Esophagus (tissue), 2 donors: Measurements from ENCODE around the gene CSF3. TPM values are rescaled to one million over a fixed set of nuclear protein-coding genes. Genes with fewer than 3 reads are reported as not detected.
"Not testable (repeated sequence)": the region's sequence is repeated elsewhere in the genome, so short reads cannot be mapped to it uniquely, and the experiment has no call there.

Source experiments
- H3K27ac ChIP-seq, 2 donors: one replicate each; pipeline ENCODE4 v1.5.1; 2013; ENCODE audit warnings: low read depth in 2 of 2, mild to moderate bottlenecking in 2 of 2, inconsistent platforms in 1 of 2, low read length in 1 of 2, moderate library complexity in 1 of 2
- H3K27me3 ChIP-seq, 2 donors: one replicate each; pipeline ENCODE4 v1.6.1; 2013; ENCODE audit warnings: low read length in 2 of 2, control low read depth in 1 of 2, mild to moderate bottlenecking in 1 of 2; ENCODE audit not compliant: insufficient read depth in 2 of 2, control insufficient read depth in 1 of 2
- H3K36me3 ChIP-seq, 2 donors: one replicate each; pipeline ENCODE4 v1.6.1; 2013; ENCODE audit warnings: low read length in 1 of 2; ENCODE audit not compliant: control insufficient read depth in 2 of 2, insufficient read depth in 2 of 2
- H3K4me1 ChIP-seq, 2 donors: one replicate each; pipeline ENCODE4 v1.6.1; 2013; ENCODE audit warnings: low read length in 1 of 2; ENCODE audit not compliant: control insufficient read depth in 2 of 2, insufficient read depth in 2 of 2
- H3K4me3 ChIP-seq, 2 donors: one replicate each; pipeline ENCODE4 v1.5.1; 2013; ENCODE audit warnings: low read length in 2 of 2, mild to moderate bottlenecking in 2 of 2, low read depth in 1 of 2, moderate library complexity in 1 of 2
- H3K9me3 ChIP-seq, 2 donors: one replicate each; pipeline ENCODE4 v1.6.1; 2013; ENCODE audit warnings: mild to moderate bottlenecking in 2 of 2, low read depth in 1 of 2, low read length in 1 of 2, moderate library complexity in 1 of 2; ENCODE audit not compliant: control insufficient read depth in 2 of 2, insufficient read depth in 1 of 2
- WGBS, 2 donors: extraction: QIAGEN DNeasy Blood & Tissue Kit; methylation state at CpG; one replicate each; pipeline ENCODE4 v1.1.7; 2013; 5-methylcytosine and 5-hydroxymethylcytosine counted together
- polyA plus RNA-seq, 2 donors: library from polyadenylated mRNA; stranded (reverse); fragments of 200-250 nt; gene quantifications; one replicate each; pipeline ENCODE4 v1.2.3, GENCODE V29; 2013
- donor health status: healthy with polysubstance abuse.
- donor health status: Bipolar disorder and iron deficiency.

Gene CSF3
- polyA plus RNA-seq, 2 donors: 0.26 to 0.29 TPM

GRCh38 chr17:40012017-40012647 is 3.1 kb upstream of the CSF3 start:
- H3K4me3 ChIP-seq, H3K36me3 ChIP-seq, H3K4me1 ChIP-seq, H3K27me3 ChIP-seq, H3K27ac ChIP-seq, H3K9me3 ChIP-seq: not testable (repeated sequence)
- WGBS, 2 donors: 77 to 80% methylated on average over 20 to 21 of the region's 22 CpGs

DNA sequence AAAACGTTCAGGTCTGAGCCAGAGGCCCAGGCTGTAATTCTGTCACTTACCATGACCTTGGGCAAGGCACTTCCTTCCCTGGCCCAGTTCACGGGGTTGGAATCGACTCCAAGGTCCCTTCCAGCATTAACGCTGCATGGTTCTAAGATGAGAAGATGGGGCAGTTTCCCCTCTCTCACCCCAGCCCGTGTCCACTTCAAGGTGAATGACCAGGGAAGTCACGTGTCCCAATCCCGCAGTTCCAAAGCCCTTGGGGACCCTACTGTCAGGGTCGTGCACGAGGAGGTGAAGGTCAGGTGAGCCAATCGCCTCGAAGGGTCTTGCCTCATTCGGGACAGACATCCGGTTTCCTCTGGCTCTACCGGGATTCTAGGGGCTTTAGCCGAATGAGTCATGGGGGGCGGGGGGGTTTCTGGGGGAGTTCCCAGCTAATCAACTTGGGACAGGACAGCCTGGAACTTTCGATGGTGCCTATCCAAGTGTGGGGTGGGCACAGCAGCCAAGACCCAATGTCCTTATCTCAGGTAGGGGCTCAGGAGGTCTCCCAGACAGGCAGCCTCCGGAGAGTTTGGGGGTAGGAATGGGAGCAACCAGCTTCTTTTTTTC is 762 bp upstream of the CSF3 start:
- Histone ChIP-seq H3K27ac (peak overlapping the region in 1 of 2 donors; percentile 11), H3K27me3 (no peaks in the 10 kb centered on the region), H3K4me3 (no peak overlapping the region), H3K4me1 (peaks cover 0 to 7% of the 10 kb centered on the region in 2 donors), H3K9me3 (no peaks in the 10 kb centered on the region), H3K36me3 (peaks cover 3 to 10% of the 10 kb centered on the region in 2 donors)
- WGBS, 2 donors: 37 to 42% methylated on average over 18 of the region's 18 CpGs

GRCh38 chr17:40015998-40016985 is 1.1 kb downstream of the CSF3 start:
- H3K27ac ChIP-seq: no peak overlapping the region
- H3K9me3 ChIP-seq: no peaks in the 10 kb centered on the region
- 81 to 82% methylated on average over 26 of the region's 26 CpGs for WGBS, 2 donors
- H3K27me3 ChIP-seq: no peaks in the 10 kb centered on the region
- H3K4me1 ChIP-seq: peaks cover 0 to 8% of the 10 kb centered on the region in 2 donors
- H3K36me3 ChIP-seq: peaks cover 3 to 17% of the 10 kb centered on the region in 2 donors
- H3K4me3 ChIP-seq: no peak overlapping the region

DNA sequence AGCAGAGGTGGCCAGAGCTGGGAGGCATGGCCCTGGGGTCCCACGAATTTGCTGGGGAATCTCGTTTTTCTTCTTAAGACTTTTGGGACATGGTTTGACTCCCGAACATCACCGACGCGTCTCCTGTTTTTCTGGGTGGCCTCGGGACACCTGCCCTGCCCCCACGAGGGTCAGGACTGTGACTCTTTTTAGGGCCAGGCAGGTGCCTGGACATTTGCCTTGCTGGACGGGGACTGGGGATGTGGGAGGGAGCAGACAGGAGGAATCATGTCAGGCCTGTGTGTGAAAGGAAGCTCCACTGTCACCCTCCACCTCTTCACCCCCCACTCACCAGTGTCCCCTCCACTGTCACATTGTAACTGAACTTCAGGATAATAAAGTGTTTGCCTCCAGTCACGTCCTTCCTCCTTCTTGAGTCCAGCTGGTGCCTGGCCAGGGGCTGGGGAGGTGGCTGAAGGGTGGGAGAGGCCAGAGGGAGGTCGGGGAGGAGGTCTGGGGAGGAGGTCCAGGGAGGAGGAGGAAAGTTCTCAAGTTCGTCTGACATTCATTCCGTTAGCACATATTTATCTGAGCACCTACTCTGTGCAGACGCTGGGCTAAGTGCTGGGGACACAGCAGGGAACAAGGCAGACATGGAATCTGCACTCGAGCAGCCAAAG is 2.3 kb downstream of the CSF3 start:
- H3K27ac ChIP-seq: peak overlapping the region in 1 of 2 donors; percentile 6
- H3K9me3 ChIP-seq: no peaks in the 10 kb centered on the region
- H3K27me3 ChIP-seq: no peaks in the 10 kb centered on the region
- no peak overlapping the region for H3K4me3 ChIP-seq
- H3K4me1 ChIP-seq: peaks cover 0 to 15% of the 10 kb centered on the region in 2 donors
- H3K36me3 ChIP-seq: peaks cover 3 to 23% of the 10 kb centered on the region in 2 donors
- 45 to 51% methylated on average over 15 of the region's 15 CpGs for WGBS, 2 donors

DNA sequence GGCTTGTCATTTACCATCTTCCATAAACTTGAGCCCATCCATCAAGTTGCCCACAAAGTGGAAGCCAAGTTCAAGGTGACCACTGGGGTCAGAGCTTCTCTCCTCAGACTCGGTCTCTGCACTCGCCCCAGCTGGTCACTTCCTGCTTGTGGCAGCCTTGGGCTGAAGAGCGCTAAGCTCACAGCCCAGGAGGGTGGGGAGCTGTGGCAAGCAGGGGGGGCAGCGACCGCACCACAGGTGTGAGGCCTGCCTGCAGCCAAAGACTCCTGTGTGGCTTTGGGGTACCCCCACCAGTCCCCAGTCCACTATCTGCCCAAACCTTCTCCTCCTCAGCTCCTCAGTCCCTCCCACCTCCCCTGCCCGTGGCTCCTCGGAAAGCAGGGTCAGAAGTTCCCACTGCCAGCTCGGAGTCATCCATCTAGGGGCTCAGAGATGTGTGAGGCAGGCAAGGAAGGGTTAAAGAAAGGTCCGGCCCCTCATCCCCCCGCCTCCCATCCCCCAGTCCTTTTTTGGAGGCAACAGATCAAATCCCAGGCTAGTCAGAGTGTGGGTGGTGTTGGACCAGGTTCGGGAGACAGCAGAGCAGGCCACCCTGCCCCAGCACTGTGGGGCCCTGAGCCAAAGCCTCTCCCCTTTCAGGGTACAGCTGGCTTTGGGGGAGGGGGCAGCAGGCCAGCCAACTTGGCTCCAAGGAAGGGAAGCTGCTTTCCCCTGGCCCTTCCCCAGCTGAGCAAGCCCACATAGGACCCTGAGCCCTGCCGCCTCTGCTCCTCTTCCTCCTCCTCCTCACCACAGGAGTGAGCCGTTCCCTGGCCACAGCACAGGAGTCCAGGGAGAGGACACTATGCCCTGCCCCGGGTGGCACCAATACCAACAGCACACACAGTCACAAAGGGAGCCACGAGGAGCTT is 3.2 kb downstream of the CSF3 start:
- peak overlapping the region in 1 of 2 donors; percentile 20 for H3K27ac ChIP-seq

DNA sequence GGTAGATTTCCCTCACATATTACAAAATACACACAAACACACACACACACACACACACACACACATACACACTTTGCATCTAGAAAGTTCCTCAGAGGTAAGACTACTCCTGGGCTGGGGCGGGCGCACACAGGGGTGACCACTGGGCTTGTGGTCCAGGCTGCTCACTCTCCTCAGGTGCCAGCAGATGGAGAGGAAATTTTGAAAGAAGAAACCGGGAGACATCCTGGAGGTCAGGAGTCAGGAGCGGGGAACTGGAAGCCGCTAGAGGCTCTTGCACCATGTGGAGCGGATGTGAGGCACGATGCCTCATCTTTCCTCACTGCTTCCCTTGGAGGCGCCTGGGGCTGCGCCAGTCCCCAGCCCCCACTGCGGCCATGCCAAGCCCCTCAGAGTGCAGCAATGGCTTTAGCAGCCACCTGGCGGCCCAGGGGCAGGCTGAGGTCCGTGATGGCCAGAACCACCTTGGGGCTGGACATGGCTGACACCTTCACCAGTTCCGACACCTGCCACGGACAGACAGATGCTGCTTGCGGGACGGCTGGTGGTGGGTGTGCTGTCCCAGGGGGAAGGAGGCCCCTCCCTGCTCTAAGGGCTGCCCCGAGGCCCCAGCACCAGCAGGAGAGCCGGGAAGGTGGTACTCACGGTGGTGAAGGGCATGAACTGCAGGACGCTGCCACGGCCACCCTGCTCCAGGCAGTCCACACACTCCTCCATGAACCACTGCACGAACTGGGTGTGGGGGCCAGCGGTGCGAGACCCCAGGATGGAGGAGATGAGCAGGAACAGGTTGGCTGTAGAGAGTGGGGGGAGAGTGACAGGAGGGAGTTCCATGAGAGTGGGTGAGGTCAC is 4.1 kb downstream of the CSF3 start:
- H3K27me3 ChIP-seq: no peaks in the 10 kb centered on the region
- no peak overlapping the region for H3K4me3 ChIP-seq
- H3K4me1 ChIP-seq: peaks cover 0 to 19% of the 10 kb centered on the region in 2 donors
- 80% methylated on average over 24 of the region's 24 CpGs for WGBS, 2 donors
- H3K27ac ChIP-seq: no peak overlapping the region
- peaks cover 3 to 32% of the 10 kb centered on the region in 2 donors for H3K36me3 ChIP-seq
- H3K9me3 ChIP-seq: no peaks in the 10 kb centered on the region

More for the DNA sequence above, 3.2 kb downstream of the CSF3 start:
- WGBS, 2 donors: 50 to 57% methylated on average over 15 of the region's 15 CpGs
- Histone ChIP-seq H3K9me3 (no peaks in the 10 kb centered on the region), H3K36me3 (peaks cover 3 to 31% of the 10 kb centered on the region in 2 donors), H3K4me3 (no peak overlapping the region), H3K4me1 (peaks cover 0 to 19% of the 10 kb centered on the region in 2 donors), H3K27me3 (no peaks in the 10 kb centered on the region)

DNA sequence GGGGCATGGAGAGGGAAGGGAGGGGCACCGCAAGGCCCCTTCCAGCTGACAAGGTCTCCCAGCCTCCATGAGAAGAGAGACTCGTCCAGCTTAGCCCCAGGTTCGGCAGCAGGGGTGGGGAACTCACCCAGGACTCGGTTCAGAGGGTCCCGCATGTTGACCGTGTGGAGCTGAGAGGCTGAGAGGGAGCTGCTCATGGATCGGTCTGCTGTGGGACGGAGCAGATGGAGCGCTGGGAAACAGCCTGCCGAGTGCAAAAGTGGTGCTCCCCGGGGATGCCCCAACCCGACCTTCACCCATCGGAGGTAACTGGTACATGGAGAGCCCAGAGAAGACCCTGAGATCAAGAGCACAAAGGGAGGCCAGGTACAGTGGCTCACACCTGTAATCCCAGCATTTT is 4.9 kb downstream of the CSF3 start:
- Histone ChIP-seq H3K4me1 (peaks cover 0 to 19% of the 10 kb centered on the region in 2 donors), H3K27me3 (no peaks in the 10 kb centered on the region), H3K9me3 (no peaks in the 10 kb centered on the region), H3K27ac (no peak overlapping the region), H3K4me3 (no peak overlapping the region), H3K36me3 (peaks cover 3 to 32% of the 10 kb centered on the region in 2 donors)
- WGBS, 2 donors: 93% methylated on average over 13 of the region's 13 CpGs

DNA sequence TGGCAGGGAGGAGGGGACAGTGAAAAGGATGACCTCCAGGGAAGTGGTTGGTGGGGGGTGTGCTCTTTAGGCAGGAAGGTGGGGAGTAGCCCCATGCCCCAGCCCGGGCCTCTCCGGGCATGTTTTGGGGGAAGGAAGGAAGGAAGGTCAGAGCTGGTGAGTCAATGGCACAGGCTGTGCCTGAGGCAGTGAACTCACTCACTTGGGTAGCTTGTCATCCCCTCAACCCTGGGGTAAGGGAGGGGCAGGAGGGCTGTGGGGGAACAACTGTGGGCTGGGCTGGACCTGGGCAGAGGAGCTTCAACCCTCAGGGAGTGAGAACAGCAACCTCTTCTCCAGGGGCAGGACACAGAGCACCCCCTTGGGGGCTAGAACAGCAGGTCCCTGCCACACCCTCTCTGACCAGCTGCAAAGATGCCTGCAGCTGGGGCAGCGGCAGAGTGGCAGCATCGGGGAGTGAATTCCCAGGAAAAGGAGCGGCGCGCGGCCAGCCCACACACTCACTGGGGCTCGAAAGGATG is 6.3 kb downstream of the CSF3 start:
- H3K4me1 ChIP-seq: peaks cover 0 to 21% of the 10 kb centered on the region in 2 donors
- peak overlapping the region; percentile 34 to 43 for H3K27ac ChIP-seq
- H3K36me3 ChIP-seq: peaks cover 3 to 33% of the 10 kb centered on the region in 2 donors
- H3K9me3 ChIP-seq: no peaks in the 10 kb centered on the region
- WGBS, 2 donors: 37 to 49% methylated on average over 9 of the region's 9 CpGs
- no peak overlapping the region for H3K4me3 ChIP-seq
- no peaks in the 10 kb centered on the region for H3K27me3 ChIP-seq
